IMR-90 (cell line): ENCODE results near the gene BNIP3. TPM values are rescaled to one million over a fixed set of nuclear protein-coding genes. Genes with fewer than 3 reads are reported as not detected.

Experiments used
- ATAC-seq: fragments of 200-7000 bp; cut with Tn5 transposase; 2 replicates; pipeline ENCODE4 v1.9.1; 2020; ENCODE audit warnings: low read depth, mild to moderate bottlenecking, moderate library complexity
- BruUV-seq: library from RNA; stranded (reverse); fragments of 400-500 nt; replicated peaks from 2 replicates; lab custom pipeline; 2021; lab: Mats Ljungman, UMichigan
- CTCF ChIA-PET: fragments of 300-600 bp; formaldehyde crosslinking; extraction: SDS; loops from one replicate; lab custom pipeline; 2021; ENCODE audit warnings: antibody characterized with exemption; lab: Yijun Ruan, JAX
- POLR2A ChIA-PET: fragments of 300-600 bp; sonication (Branson Sonifier 250); formaldehyde crosslinking; loops from one replicate; lab custom pipeline; 2022; ENCODE audit warnings: antibody characterized with exemption; ENCODE audit not compliant: unreplicated experiment; lab: Charles Lee
- DNase-seq: peaks from one replicate; pipeline ENCODE4 v3.0.0; 2013
- H2AFZ ChIP-seq: replicated peaks from 2 replicates; pipeline ENCODE3; 2013; ENCODE audit warnings: low read length, mild to moderate bottlenecking; ENCODE audit not compliant: poor library complexity
- H2AK5ac ChIP-seq: 2 replicates; pipeline ENCODE4 v1.6.1; 2013; ENCODE audit warnings: low read depth, low read length, inconsistent platforms
- H2AK9ac ChIP-seq: replicated peaks from 2 replicates; pipeline ENCODE3; 2013; ENCODE audit warnings: mild to moderate bottlenecking, low read depth, low read length, moderate library complexity; ENCODE audit not compliant: poor library complexity
- H2BK120ac ChIP-seq: 2 replicates; pipeline ENCODE4 v1.6.1; 2013; ENCODE audit warnings: low read depth, low read length, inconsistent platforms
- H2BK15ac ChIP-seq: 3 replicates; pipeline ENCODE4 v1.6.1; 2013; ENCODE audit warnings: low read depth, low read length, inconsistent platforms
- H2BK20ac ChIP-seq: 2 replicates; pipeline ENCODE4 v1.6.1; 2013; ENCODE audit warnings: low read depth, mild to moderate bottlenecking, inconsistent platforms, low read length, moderate library complexity
- H2BK5ac ChIP-seq: 2 replicates; pipeline ENCODE4 v1.6.1; 2013; ENCODE audit warnings: mild to moderate bottlenecking, low read depth, low read length, inconsistent platforms; ENCODE audit not compliant: poor library complexity, severe bottlenecking
- H3K14ac ChIP-seq: replicated peaks from 2 replicates; pipeline ENCODE4 v1.6.1; 2013; ENCODE audit warnings: low read depth, low read length, inconsistent platforms
- H3K18ac ChIP-seq: 2 replicates; pipeline ENCODE4 v1.6.1; 2013; ENCODE audit warnings: low read depth, low read length, control low read depth
- H3K23ac ChIP-seq: 2 replicates; pipeline ENCODE4 v1.6.1; 2013; ENCODE audit warnings: low read depth, low read length, inconsistent platforms
- H3K27ac ChIP-seq: 2 replicates; pipeline ENCODE4 v1.5.1; 2013; ENCODE audit warnings: mild to moderate bottlenecking, control low read depth, low read length; ENCODE audit not compliant: insufficient read depth
- H3K27me3 ChIP-seq: 2 replicates; pipeline ENCODE4 v1.6.1; 2013; ENCODE audit warnings: low read length; ENCODE audit not compliant: control insufficient read depth, insufficient read depth
- H3K36me3 ChIP-seq: 2 replicates; pipeline ENCODE4 v1.6.1; 2013; ENCODE audit warnings: low read length, mixed read lengths; ENCODE audit not compliant: control insufficient read depth, insufficient read depth
- H3K4ac ChIP-seq: 2 replicates; pipeline ENCODE4 v1.6.1; 2013; ENCODE audit warnings: low read depth, low read length, inconsistent platforms
- H3K4me1 ChIP-seq: 2 replicates; pipeline ENCODE4 v1.6.1; 2013; ENCODE audit warnings: low read length, mixed read lengths; ENCODE audit not compliant: control insufficient read depth, insufficient read depth
- H3K4me2 ChIP-seq: 2 replicates; pipeline ENCODE4 v1.6.1; 2013; ENCODE audit warnings: low read depth, mild to moderate bottlenecking, control low read depth, low read length, moderate library complexity
- H3K4me3 ChIP-seq: 2 replicates; pipeline ENCODE4 v1.5.1; 2013; ENCODE audit warnings: low read depth, mild to moderate bottlenecking, control low read depth, low read length, moderate library complexity; ENCODE audit not compliant: insufficient read depth
- H3K56ac ChIP-seq: 2 replicates; pipeline ENCODE4 v1.6.1; 2013; ENCODE audit warnings: low read length, inconsistent platforms; ENCODE audit not compliant: insufficient read depth; ENCODE audit errors: extremely low read depth
- H3K79me1 ChIP-seq, 2 experiments: 2 replicates each; pipeline ENCODE4 v1.6.1; 2013; ENCODE audit warnings: low read length in 2 of 2, inconsistent platforms in 1 of 2, low read depth in 1 of 2
- H3K9ac ChIP-seq: 2 replicates; pipeline ENCODE4 v1.6.1; 2013; ENCODE audit warnings: low read depth, low read length, control low read depth
- H3K9me1 ChIP-seq: 2 replicates; pipeline ENCODE4 v1.6.1; 2013; ENCODE audit warnings: low read length, inconsistent platforms; ENCODE audit not compliant: insufficient read depth
- H3K9me3 ChIP-seq: 2 replicates; pipeline ENCODE4 v1.6.1; 2013; ENCODE audit warnings: low read length; ENCODE audit not compliant: control insufficient read depth, insufficient read depth
- H4K20me1 ChIP-seq: 2 replicates; pipeline ENCODE4 v1.6.1; 2013; ENCODE audit warnings: low read length, inconsistent platforms; ENCODE audit not compliant: insufficient read depth
- H4K5ac ChIP-seq: 2 replicates; pipeline ENCODE4 v1.6.1; 2013; ENCODE audit warnings: mild to moderate bottlenecking, low read depth, low read length, control low read depth
- H4K8ac ChIP-seq, 2 experiments: 2 replicates each; pipeline ENCODE4 v1.6.1; 2013; ENCODE audit warnings: low read depth in 2 of 2, low read length in 2 of 2, control low read depth in 1 of 2, inconsistent platforms in 1 of 2
- H4K91ac ChIP-seq: 2 replicates; pipeline ENCODE4 v1.6.1; 2013; ENCODE audit warnings: low read depth, low read length, inconsistent platforms; ENCODE audit not compliant: insufficient read depth
- NFE2L2 ChIP-seq: fragments of 150-350 bp; IDR thresholded peaks from 2 replicates; pipeline ENCODE4 v1.6.1; 2016; ENCODE audit warnings: low read depth, mild to moderate bottlenecking, low read length
- WGBS, 2 experiments: methylation state at CpG; one replicate each; pipeline versions ENCODE4 v1.1.5 to v1.1.7; 2013; ENCODE audit warnings: missing lambda C conversion rate in 2 of 2; ENCODE audit not compliant: insufficient read length in 1 of 2; ENCODE audit errors: extremely low coverage in 2 of 2; 5-methylcytosine and 5-hydroxymethylcytosine counted together
- dilution Hi-C: fragments of 300-500 bp; cut with HindIII; formaldehyde crosslinking; loops from one replicate; pipeline ENCODE4 v1.14.3; 2018; ENCODE audit warnings: low sequenced_read_pairs; ENCODE audit not compliant: unreplicated experiment
- in situ Hi-C: fragments of 300-500 bp; cut with MboI; formaldehyde crosslinking; loops from 3 replicates; pipeline ENCODE4 v1.14.3; 2019; ENCODE audit warnings: low sequenced_read_pairs, inconsistent platforms, mixed read lengths
- intact Hi-C: fragments of 100-400 bp; cut with micrococcal nuclease; formaldehyde crosslinking; loops from 2 replicates; pipeline ENCODE4 v1.10.0; 2022
- polyA plus RNA-seq, 3 experiments: library from polyadenylated mRNA; depleted of rRNA; stranded (reverse); fragments of >200 nt; gene quantifications; 2 replicates each; pipeline ENCODE4 v1.2.3, GENCODE V29; 2012; ENCODE audit warnings: low replicate concordance in 1 of 3
- total RNA-seq: library from RNA; depleted of rRNA; stranded (reverse); fragments of >200 nt; gene quantifications from 2 replicates; pipeline ENCODE4 v1.2.3, GENCODE V29; 2012
- TF ChIP-seq, protein P1 (sequence below): fragments of 150-350 bp; IDR thresholded peaks from 2 replicates; pipeline ENCODE4 v1.6.1; 2017; ENCODE audit warnings: mild to moderate bottlenecking, antibody characterized with exemption, low read length, low read depth

The BNIP3 gene
- total and polyA plus RNA-seq, 2 of the 4 experiments (the other 2 are of a cell fraction), result 134 to 211 TPM

DNA sequence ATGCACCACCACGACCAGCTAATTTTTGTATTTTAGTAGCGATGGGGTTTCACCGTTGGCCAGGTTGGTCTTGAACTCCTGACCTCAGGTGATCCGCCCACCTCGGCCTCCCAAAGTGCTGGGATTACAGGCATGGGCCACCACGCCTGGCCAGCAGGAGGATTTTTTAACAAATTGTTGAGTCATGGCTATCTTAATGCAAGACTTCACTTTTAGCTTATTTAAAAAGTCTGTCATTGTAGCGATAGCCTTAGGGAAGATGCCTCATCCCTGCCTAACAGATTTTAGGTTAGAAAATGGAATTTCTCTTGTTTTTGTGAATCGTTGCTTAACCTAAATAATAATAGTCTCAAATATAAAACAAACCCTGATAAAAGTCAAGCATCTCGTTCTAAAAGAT lies 45.4 kb downstream of the BNIP3 start:
- Histone ChIP-seq H4K8ac (no peak overlapping the region), H2BK5ac (no peak overlapping the region), H2BK15ac (no peak overlapping the region), H3K36me3 (peaks cover 25% of the 10 kb centered on the region), H3K27me3 (no peaks in the 10 kb centered on the region), H3K18ac (no peak overlapping the region), H3K9ac (no peak overlapping the region), H4K91ac (no peak overlapping the region), H2BK120ac (no peak overlapping the region), H3K4me1 (no peaks in the 10 kb centered on the region), H4K20me1 (peaks cover 27% of the 10 kb centered on the region), H3K4ac (no peak overlapping the region), H2AFZ (no peak overlapping the region), H3K4me3 (no peak overlapping the region), H3K79me1 (peaks cover 29 to 70% of the 10 kb centered on the region in 2 experiments), H3K9me3 (no peaks in the 10 kb centered on the region), H2AK5ac (no peak overlapping the region), H3K23ac (no peak overlapping the region), H3K14ac (no peak overlapping the region), H3K56ac (no peak overlapping the region), H2BK20ac (no peak overlapping the region), H3K4me2 (no peak overlapping the region), H3K27ac (no peak overlapping the region), H2AK9ac (no peak overlapping the region), H3K9me1 (peaks cover 11% of the 10 kb centered on the region; the same call in 1 of the 2 replicates), H4K5ac (no peak overlapping the region)
- no TSS peak for BruUV-seq
- dilution Hi-C loops (no loop called here), intact Hi-C loops (no loop called here), in situ Hi-C loops (no loop called here)
- DNase-seq (no peak), ATAC-seq (no peak)
- CTCF ChIA-PET, result no interaction called here
- peak; percentile 42; the same call in 1 of the 2 replicates for TF ChIP-seq NFE2L2
- TF ChIP-seq, protein P1, sequence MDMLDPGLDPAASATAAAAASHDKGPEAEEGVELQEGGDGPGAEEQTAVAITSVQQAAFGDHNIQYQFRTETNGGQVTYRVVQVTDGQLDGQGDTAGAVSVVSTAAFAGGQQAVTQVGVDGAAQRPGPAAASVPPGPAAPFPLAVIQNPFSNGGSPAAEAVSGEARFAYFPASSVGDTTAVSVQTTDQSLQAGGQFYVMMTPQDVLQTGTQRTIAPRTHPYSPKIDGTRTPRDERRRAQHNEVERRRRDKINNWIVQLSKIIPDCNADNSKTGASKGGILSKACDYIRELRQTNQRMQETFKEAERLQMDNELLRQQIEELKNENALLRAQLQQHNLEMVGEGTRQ, result no peak
- 100% methylated on average over 3 of the region's 9 CpGs; no CpG with 5 or more reads in 1 of the 2 experiments for WGBS, 2 experiments
- POLR2A ChIA-PET, result no interaction called here
